OCI-LY1 (cell line): Measurements from ENCODE around the gene BCAP31.

Experiments
- H2AFZ ChIP-seq: fragments of 200-600 bp; sonication (generic), shearing (Covaris generic); 2 replicates; pipeline ENCODE4 v1.6.0; 2014; ENCODE audit warnings: antibody characterized with exemption, mild to moderate bottlenecking, low read length
- H3F3A ChIP-seq: fragments of 200-600 bp; sonication (generic), shearing (Covaris generic); 2 replicates; pipeline ENCODE4 v1.6.0; 2014; ENCODE audit warnings: mild to moderate bottlenecking, antibody characterized with exemption, low read length, moderate library complexity; ENCODE audit not compliant: insufficient read depth
- H3K27ac ChIP-seq: fragments of 200-600 bp; sonication (generic); 2 replicates; pipeline ENCODE4 v1.5.1; 2014; ENCODE audit warnings: low read length, mixed run types, mild to moderate bottlenecking, low read depth; ENCODE audit not compliant: poor library complexity, severe bottlenecking
- H3K27me3 ChIP-seq: fragments of 200-600 bp; sonication (generic); 2 replicates; pipeline ENCODE4 v1.6.0; 2014; ENCODE audit warnings: antibody characterized with exemption, mild to moderate bottlenecking, low read length, moderate library complexity; ENCODE audit not compliant: insufficient read depth
- H3K36me3 ChIP-seq: fragments of 200-600 bp; sonication (generic); 2 replicates; pipeline ENCODE4 v1.6.1; 2014; ENCODE audit warnings: mild to moderate bottlenecking, antibody characterized with exemption, low read length, moderate library complexity, mixed read lengths; ENCODE audit not compliant: insufficient read depth
- H3K4me1 ChIP-seq: fragments of 200-600 bp; sonication (generic); 2 replicates; pipeline ENCODE4 v1.5.1; 2014; ENCODE audit warnings: mild to moderate bottlenecking, low read length, moderate library complexity; ENCODE audit not compliant: insufficient read depth, severe bottlenecking
- H3K4me2 ChIP-seq: fragments of 200-600 bp; sonication (generic), shearing (Covaris generic); 2 replicates; pipeline ENCODE4 v1.6.1; 2014; ENCODE audit warnings: low read length
- H3K4me3 ChIP-seq: fragments of 200-600 bp; sonication (generic); 2 replicates; pipeline ENCODE4 v1.5.1; 2014; ENCODE audit warnings: low read length, low read depth, mild to moderate bottlenecking, mixed read lengths; ENCODE audit not compliant: poor library complexity, severe bottlenecking
- H3K79me2 ChIP-seq: fragments of 200-600 bp; shearing (Covaris generic); 2 replicates; pipeline ENCODE4 v1.6.1; 2016; ENCODE audit warnings: mixed run types, low read length, mixed read lengths; ENCODE audit not compliant: insufficient read depth
- H3K9ac ChIP-seq: fragments of 200-600 bp; sonication (generic), shearing (Covaris generic); 2 replicates; pipeline ENCODE4 v1.6.1; 2014; ENCODE audit warnings: mild to moderate bottlenecking, low read length, mixed read lengths
- H3K9me2 ChIP-seq: fragments of 200-600 bp; sonication (generic), shearing (Covaris generic); 2 replicates; pipeline ENCODE4 v1.6.1; 2014; ENCODE audit warnings: low read depth, mild to moderate bottlenecking, low read length, mixed read lengths
- H3K9me3 ChIP-seq: fragments of 200-600 bp; shearing (Covaris generic); 2 replicates; pipeline ENCODE4 v1.6.1; 2014; ENCODE audit warnings: low read length, mixed read lengths
- H4K20me1 ChIP-seq: fragments of 200-600 bp; sonication (generic), shearing (Covaris generic); 2 replicates; pipeline ENCODE4 v1.6.0; 2016; ENCODE audit warnings: mild to moderate bottlenecking, low read length; ENCODE audit not compliant: insufficient read depth
- CTCF ChIP-seq: fragments of 200-600 bp; sonication (generic), shearing (Covaris generic); IDR thresholded peaks from 2 replicates; pipeline ENCODE4 v1.5.1; 2017; ENCODE audit warnings: mild to moderate bottlenecking, antibody characterized with exemption, low read length, moderate library complexity, mixed read lengths
- EZH2 ChIP-seq: fragments of 200-600 bp; sonication (generic), shearing (Covaris generic); IDR thresholded peaks from 2 replicates; pipeline ENCODE4 v1.8.0; 2017; ENCODE audit warnings: borderline replicate concordance, mixed run types, mild to moderate bottlenecking, antibody characterized with exemption, low read length, moderate library complexity, mixed read lengths

The BCAP31 gene

DNA sequence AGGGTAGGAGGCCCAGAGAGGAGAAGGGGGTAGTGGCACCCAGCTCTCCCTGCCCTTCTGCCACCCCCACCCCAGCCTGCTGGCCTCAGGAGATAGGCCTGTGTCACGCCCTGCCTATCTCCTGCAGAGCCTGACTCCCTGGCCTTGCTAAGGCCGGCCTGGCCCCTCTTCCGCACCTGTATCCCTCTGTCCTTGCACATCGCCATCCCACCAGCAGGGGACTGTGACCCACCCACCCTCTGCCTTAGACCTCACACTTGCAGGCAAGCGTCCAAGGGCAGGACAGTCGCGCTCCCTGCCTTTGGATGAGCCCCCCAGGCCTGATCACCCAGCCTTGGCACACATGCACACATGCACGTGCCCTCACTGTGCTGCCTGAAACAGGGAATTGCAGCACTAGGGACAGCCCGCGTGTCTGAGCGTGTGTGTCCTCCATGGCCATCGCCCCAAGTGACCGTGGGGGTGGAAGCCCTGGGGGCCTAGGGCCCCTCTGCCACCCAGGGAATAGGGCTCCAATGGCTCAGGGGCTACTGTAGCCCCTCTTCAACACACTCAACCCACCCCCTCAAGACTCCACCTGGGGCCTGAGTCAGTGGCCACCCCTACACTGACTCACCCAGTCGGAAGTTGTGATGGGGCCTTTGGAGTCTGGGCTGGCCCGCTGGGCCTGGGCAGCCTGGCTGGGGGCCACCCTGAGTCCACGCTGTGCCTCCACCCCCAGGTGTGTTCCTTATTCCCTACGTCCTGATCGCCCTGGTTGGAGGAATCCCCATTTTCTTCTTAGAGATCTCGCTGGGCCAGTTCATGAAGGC, 34.3 kb downstream of the BCAP31 start:
- TF ChIP-seq EZH2 (no peak), CTCF (no peak)
- no peaks in the 10 kb centered on the region for H3F3A ChIP-seq
- H3K36me3 ChIP-seq = no peaks in the 10 kb centered on the region
- no peaks in the 10 kb centered on the region for H4K20me1 ChIP-seq
- no peak overlapping the region for H2AFZ ChIP-seq
- H3K4me3 ChIP-seq = no peak overlapping the region
- no peaks in the 10 kb centered on the region for H3K4me1 ChIP-seq
- H3K4me2 ChIP-seq = no peak overlapping the region
- H3K27me3 ChIP-seq = no peaks in the 10 kb centered on the region
- H3K27ac ChIP-seq = no peak overlapping the region
- no peak overlapping the region for H3K9ac ChIP-seq
- H3K79me2 ChIP-seq = no peaks in the 10 kb centered on the region
- H3K9me2 ChIP-seq = no peaks in the 10 kb centered on the region
- no peaks in the 10 kb centered on the region for H3K9me3 ChIP-seq

GRCh38 chrX:153688911-153689590, 35.1 kb downstream of the BCAP31 start:
- Histone ChIP-seq H3K36me3 (no peaks in the 10 kb centered on the region), H3F3A (no peaks in the 10 kb centered on the region), H3K9ac (no peak overlapping the region), H3K4me3 (no peak overlapping the region), H3K27me3 (no peaks in the 10 kb centered on the region), H3K27ac (no peak overlapping the region), H3K9me3 (no peaks in the 10 kb centered on the region), H3K79me2 (no peaks in the 10 kb centered on the region), H3K9me2 (no peaks in the 10 kb centered on the region), H3K4me1 (no peaks in the 10 kb centered on the region), H3K4me2 (no peak overlapping the region), H4K20me1 (no peaks in the 10 kb centered on the region), H2AFZ (no peak overlapping the region)
- TF ChIP-seq CTCF (no peak), EZH2 (no peak)

DNA sequence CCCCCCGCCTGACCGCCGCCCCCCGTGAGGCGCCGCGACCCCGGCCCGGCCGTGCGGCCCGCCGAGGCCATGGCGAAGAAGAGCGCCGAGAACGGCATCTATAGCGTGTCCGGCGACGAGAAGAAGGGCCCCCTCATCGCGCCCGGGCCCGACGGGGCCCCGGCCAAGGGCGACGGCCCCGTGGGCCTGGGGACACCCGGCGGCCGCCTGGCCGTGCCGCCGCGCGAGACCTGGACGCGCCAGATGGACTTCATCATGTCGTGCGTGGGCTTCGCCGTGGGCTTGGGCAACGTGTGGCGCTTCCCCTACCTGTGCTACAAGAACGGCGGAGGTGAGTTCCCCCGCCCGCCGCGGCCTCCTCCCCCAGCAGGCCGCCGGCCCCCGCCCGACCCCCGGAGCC, 35.7 kb downstream of the BCAP31 start:
- Histone ChIP-seq H3K27me3 (no peaks in the 10 kb centered on the region), H3K9ac (no peak overlapping the region), H3K9me2 (no peaks in the 10 kb centered on the region), H3K4me2 (no peak overlapping the region; the same call in 1 of the 2 replicates), H3K36me3 (no peaks in the 10 kb centered on the region), H3K27ac (no peak overlapping the region), H3K4me3 (no peak overlapping the region), H3K79me2 (no peaks in the 10 kb centered on the region), H4K20me1 (no peaks in the 10 kb centered on the region), H3F3A (no peaks in the 10 kb centered on the region), H2AFZ (no peak overlapping the region), H3K9me3 (no peaks in the 10 kb centered on the region), H3K4me1 (no peaks in the 10 kb centered on the region)
- TF ChIP-seq EZH2 (no peak), CTCF (no peak)
